GM10266 (cell line): ENCODE data around the gene SYS1.

Source experiments
- DNase-seq: peaks from one replicate; pipeline ENCODE4 v3.0.0; 2012; ENCODE audit errors: extremely low spot score
- CTCF ChIP-seq: IDR thresholded peaks from 2 replicates; pipeline ENCODE4 v1.5.1; 2012; ENCODE audit warnings: mild to moderate bottlenecking, low read depth; ENCODE audit not compliant: control insufficient read depth, insufficient read depth; ENCODE audit errors: missing control alignments

The SYS1 gene

GRCh38 chr20:45410887-45411286 lies 47.9 kb downstream of the SYS1 start:
- DNase-seq: no peak
- TF ChIP-seq CTCF: no peak

GRCh38 chr20:45412653-45413052 lies 49.7 kb downstream of the SYS1 start:
- DNase-seq: no peak
- TF ChIP-seq CTCF: no peak

- no peak for TF ChIP-seq CTCF
- no peak for DNase-seq
These were observed 50.5 kb downstream of the SYS1 start for GRCh38 chr20:45413479-45413878.

GRCh38 chr20:45415822-45416637 lies 53.1 kb downstream of the SYS1 start, which contains the start of gene PIGT:
TSS of gene PIGT (plus strand) at chr20:45416141. CDS start at chr20:45416157, 16 bp downstream.
- no peak for TF ChIP-seq CTCF
- DNase-seq: peak; percentile 89

GRCh38 chr20:45416917-45417316 lies 54.0 kb downstream of the SYS1 start:
- TF ChIP-seq CTCF: no peak
- DNase-seq: no peak
